GM19238 (cell line): ENCODE results near the gene NOCT.
A peak's percentile ranks its signal among the peaks of the same experiment; 100 is the strongest.
"Not testable (repeated sequence)": the region's sequence is repeated elsewhere in the genome, so short reads cannot be mapped to it uniquely, and the experiment has no call there.

Source experiments
- DNase-seq: peaks from one replicate; pipeline ENCODE4 v3.0.0; 2011; ENCODE audit warnings: low spot score; ENCODE audit not compliant: insufficient read length

NOCT gene

DNA sequence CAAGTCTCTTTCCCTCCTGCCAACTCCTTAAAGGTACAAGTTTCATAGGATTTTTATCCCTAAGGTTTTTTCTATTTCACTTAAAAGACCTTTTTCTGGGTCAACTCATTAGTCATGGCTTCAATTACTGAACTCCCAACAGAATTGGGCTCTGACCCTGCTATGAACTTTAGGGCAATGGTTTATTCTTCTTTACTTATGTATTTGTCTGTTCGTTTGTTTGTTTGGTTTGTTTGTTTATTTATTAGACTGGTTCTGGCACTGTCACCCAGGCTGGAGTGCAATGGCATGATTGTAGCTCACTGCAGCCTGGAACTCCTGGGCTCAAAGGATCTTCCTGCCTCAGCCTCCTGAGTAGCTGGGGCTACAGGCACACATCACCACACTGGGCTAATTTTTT is 5.9 kb upstream of the NOCT start:
- no peak for DNase-seq

DNA sequence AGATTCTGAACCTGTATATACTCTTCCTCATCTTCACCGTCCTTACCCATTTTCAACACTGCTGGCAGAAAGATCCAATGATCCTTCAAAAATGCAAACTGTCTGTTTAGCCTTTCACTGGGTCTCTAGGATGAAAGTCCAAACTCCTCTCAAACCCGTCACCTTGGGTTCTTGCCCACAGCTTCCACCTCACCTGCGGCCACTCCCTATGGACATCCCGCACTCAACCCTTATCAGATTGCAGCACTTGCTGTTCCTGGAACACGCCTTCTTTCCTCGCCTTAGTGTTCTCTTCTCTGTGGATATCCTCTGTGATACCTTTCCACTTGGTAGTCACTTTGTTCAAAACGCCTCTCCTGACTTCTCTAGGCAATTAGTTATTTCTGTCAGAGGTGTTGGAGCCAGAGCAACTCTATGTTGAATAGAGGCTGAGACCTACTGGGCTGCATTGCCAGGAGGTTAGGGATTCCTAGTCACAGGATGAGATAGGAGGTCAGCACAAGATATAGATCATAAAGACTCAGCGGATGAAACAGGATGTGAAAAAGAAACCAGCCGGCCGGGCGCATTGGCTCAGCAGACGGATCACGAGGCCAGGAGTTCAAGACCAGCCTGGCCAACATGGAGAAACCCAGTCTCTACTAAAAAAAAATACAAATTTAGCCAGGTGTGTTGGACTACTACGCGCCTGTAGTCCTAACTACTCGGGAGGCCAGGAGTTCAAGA is 4.2 kb upstream of the NOCT start:
- no peak for DNase-seq

DNA sequence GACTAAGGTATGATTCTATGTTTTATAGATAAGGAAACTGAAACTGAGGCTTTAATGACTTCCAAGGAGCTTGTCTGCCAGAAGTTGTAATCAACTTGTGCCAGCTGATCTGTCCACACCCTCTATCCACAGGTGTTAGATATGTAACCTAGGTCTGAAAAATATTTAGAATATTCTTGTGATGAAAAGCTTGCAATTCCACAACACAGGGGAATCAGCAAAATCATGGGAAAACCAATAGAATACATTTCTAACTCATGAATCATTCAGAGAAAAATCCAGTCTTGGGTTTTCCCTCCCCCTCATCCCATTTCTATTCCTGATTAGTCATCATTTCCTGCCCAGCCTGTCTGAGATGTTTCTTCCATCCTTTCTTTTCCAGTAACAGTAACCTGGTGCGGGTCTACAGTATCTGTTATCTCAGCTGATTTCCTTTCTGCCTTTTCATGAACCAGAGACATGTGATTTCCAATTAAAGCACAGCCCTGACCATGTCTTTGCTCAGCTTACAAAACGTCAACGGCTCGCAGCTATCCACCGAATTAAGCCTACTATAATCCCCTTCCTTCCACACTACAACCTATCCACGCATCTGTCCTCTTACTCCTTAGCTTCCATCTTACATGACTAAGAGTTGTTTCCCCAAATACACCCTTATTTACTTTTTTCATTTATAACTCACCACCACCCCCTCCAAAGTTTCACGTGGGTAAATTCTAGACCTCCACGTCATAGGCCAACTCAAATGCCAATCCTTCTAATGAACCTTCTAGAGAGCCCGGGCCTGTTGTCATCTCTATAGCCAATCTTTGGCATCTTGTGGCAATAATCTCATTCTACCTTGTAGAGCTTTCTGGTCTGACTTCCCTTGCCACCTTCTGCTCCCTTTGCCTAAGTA is 961 bp upstream of the NOCT start:
- no peak for DNase-seq

DNA sequence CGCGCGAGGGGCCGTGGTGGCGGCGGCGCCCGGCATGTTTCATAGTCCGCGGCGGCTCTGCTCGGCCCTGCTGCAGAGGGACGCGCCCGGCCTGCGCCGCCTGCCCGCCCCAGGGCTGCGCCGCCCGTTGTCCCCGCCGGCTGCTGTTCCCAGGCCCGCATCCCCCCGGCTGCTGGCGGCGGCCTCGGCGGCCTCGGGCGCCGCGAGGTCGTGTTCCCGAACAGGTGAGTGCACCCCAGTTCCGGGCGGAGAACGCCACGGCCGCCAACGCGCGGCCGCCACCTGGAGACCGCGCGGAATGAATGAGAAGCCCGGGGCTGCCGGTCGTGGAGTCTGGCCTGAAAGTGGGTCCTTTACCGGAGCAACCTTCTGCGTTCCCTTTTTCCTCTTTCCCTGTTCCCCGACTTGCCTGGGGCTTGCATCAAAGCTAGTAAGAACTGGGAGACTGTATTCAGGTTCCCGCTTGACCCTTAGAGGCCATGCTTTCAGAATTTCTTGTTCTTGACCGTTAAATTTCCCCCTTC is 429 bp downstream of the NOCT start:
- DNase-seq, result peak; percentile 45

DNA sequence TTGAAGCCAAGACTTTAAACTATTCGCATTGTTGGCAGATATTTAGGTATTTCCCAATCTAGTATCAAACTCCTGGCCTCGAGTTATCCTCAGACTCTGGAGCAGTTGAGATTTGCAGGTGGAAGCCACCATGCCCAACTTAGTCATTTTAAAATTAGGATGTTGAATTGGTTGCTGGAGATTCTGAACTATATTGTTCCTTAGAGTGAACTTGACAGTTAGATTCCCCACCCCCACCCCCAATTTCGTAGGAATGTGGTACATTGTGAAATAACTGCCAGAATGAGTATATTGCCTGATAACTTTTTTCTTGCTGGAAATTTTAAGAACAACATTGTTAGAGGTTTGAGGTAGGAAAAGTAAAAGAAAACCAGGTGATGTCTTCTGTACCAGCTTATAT is 2.3 kb downstream of the NOCT start:
- no peak for DNase-seq

DNA sequence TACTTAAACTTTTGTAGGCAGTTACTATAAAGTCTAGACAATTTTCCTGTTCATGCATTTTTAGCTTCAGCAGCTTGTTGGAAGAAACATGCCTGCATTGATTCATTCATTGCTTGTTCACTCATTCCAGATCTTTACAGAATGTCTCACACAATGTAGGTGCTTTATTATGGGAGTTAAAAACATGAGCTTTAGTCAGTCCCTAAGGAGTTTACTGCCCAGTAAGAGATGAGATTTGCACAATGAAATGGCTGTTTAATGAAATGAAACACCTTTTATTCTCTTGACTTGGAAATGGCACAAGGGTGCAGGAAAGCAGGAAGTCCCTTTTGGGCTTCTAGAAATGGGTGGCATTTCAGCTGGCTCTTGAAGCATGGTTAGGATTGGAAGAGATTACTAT is 2.9 kb downstream of the NOCT start:
- no peak for DNase-seq

DNA sequence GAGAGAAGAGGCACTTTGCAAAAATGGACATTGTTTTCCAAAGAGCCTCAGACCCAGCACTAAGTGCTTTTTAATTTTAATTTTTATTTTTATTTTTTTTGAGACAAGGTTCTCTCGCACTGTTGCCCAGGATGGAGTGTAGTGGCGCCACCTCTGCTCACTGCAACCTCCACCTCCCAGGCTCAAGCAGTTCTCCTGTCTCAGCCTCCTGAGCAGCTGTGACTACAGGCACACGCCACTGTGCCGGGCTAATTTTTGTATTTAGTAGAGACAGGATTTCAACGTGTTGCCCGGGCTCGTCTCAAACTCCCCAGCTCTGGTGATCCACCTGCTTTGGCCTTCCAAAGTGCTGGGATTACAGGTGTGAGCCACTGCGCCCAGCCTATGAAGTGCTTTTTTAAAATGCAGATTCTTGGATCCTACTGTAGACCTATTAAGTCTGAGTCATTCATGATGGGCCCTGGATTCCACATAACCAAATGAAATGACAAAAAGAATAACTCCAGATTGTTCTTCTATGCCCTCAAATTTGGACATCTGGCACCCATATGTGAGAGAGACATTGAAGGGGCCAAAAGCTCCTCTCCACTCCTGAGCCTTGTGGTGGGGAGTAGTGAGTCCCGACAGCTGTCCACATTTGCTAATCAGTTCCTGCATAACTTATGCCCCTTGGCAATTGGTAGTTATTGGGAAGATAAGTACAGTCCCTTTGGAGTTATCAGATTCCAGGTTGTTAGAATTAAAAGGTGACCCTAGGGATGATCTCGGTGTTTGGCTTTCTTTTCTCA is 3.6 kb downstream of the NOCT start:
- DNase-seq, result no peak

DNA sequence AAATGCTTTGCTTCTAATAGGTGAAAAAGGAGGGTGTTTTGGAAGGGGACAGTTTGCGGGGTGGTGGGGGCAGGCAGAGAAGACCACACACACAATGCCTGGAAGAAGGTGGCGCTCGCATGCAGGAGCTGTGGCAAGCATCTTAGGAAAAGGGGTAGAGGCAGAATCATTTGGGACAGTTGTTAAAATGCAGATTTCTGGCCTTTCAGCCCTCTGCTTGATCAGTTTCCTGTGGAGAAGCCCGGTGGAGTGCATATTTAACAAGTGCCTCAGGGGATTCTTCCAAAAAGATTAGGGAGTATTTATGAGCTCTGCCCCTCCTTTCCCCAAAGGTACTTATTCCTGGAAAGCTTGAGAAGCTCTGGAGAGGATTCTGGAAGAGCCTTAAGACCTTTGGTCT is 4.8 kb downstream of the NOCT start:
- no peak for DNase-seq

DNA sequence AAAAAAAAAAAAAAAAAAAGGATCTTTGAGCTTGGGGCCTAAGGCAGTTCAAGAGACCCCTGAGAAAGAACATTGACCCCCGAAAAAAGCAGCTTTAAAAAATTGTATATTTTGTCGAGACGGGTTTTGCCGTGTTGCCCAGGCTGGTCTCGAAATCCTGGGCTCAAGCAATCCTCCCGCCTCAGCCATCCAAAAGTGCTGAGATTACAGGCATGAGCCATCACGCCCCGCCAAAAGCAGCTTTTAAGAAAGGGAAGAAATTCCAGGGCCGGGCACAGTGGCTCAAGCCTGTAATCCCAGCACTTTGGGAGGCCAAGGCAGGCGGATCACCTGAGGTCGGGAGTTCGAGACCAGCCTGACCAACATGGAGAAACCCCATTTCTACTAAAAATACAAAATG is 5.5 kb downstream of the NOCT start:
- DNase-seq, result not testable (repeated sequence)

DNA sequence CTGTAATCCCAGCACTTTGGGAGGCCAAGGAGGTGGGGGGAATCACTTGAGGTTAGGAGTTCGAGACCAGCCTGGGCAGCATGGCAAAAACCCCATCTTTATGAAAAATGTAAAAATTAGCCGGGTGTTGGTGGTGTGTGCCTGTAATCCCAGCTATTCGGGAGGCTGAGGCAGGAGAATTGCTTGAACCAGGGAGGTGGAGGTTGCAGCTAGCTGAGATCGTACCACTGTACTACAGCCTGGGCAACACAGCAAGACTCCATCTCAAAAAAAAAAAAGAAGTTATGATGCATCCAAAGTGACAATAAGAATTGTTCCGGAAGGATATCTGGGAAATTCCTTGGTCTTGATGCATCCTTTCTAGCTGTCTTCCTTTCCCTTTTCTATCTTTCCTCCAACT is 7.3 kb downstream of the NOCT start:
- no peak for DNase-seq

DNA sequence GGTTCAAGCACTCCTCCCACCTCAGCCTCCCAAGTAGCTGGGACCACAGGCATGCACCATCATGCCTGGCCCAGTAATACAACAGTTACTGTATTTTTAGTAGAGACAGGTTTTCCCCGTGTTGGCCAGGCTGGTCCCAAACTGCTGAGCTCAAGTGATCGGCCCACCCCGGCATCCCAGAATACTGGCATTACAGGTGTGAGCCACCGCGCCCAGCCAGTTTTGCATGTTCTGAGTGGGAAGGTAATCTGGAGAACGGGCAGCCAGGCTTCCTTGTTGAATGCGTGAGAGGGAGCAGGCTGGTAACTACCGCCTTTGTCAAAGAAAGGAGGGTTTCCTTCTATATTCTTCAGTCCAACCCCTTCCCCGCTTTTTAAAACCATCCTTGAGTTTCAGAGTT is 9.1 kb downstream of the NOCT start:
- DNase-seq, result no peak

DNA sequence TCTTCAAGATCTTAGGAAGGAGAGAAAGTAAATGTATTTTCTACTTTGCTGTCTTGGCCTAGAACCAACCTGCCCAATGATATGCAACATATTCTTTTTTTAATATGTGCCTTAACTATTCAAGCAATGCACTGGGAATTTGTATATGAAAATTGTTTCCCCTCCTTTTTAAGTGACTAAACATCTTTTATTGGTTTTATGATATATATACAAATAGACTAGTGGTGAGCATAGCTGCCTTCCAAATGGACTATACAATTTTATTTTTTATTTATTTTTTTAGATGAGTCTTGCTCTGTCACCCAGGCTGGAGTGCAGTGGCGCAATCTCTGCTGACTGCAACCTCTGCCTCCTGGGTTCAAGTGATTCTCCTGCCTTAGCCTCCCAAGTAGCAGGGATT is 10.3 kb downstream of the NOCT start:
- no peak for DNase-seq

DNA sequence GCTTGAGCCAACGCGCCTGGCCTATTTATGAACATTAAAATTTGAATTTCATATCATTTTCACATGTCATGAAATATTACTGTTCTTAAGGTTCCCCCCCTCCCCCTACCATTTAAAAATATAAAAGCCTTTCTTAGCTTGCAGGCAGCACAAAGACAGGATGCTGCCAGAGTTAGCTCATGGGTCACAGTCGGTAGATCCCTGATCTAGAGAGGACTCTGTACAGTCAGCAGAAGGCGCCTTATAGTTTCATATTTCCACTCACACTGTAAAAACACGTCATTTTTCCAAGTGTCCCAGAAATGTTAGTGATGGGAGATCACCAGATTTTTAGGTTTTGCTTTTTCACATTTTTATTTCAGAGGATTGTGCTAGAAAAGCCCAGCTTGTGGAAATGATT is 12.2 kb downstream of the NOCT start:
- no peak for DNase-seq

DNA sequence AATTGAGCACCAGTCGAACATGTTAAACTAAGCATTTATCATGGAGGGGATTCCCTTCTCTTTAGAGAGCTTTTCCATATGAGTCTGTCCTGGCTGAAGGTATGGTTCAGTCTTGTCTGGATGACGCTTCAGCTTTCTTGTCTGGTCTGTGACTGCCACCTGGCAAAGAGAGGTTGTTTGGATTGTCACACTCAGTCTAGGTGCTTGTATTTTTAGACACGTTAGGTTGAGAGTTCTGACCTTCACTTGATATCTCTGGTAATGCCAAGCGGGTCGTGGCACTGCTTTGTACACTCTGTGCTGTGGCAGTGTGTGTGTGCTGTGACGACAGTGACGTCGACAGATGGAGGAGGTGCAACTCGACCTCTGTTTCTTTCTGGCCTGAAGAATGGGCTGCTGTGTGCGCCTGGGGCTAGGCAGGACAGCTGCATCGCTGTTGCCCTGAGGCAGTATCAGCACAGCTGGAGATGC is 12.6 kb downstream of the NOCT start:
- no peak for DNase-seq

DNA sequence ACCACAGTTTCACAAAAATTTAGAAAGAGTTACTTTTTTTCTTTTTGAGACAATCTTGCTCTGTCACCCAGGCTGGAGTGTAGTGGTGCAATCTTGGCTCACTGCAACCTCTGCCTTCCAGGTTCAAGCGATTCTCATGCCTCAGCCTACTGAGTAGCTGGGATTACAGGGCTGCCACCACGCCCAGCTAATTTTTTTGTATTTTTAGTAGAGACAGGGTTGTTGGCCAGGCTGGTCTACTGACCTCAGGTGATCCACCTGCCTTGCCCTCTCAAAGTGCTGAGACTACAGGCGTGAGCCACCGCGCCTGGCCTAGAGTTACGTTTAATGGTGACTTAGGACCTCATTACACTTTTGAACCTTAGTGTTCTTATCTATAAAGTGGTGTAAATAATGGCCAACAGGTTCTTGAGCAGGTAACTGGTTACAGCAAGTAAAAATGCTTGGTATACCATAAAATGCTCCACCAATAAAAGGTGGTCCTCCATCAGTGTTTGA is 14.3 kb downstream of the NOCT start:
- not testable (repeated sequence) for DNase-seq

DNA sequence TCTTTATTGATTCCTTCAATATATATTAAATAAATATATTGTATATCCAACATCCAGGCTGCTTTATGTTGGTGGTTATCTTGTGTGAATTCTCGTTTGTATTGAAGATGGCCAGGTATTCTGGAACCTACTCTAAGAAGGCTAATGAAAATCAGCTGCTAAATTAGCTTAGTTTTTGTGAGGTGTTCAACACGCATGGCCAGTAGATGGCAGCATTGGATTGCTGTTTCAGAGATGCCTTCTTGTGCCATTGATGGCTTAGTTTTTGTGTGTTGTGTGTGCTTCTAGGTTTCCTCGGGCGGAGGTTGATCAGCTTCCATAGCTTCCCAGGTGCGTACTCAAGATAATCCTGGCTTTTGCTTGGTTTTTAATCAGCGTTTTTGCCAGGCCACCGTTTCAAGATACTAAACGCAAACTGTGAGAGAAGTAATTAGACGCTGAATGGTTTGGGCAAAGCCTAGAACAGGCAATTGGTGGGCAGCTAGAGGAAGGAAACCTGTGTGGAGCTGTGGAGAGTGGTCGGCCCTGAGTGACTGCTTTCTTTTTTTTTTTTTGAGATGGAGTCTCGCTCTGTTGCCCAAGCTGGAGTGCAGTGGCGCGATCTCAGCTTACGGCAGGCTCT is 15.1 kb downstream of the NOCT start:
- DNase-seq, result peak; percentile 59

DNA sequence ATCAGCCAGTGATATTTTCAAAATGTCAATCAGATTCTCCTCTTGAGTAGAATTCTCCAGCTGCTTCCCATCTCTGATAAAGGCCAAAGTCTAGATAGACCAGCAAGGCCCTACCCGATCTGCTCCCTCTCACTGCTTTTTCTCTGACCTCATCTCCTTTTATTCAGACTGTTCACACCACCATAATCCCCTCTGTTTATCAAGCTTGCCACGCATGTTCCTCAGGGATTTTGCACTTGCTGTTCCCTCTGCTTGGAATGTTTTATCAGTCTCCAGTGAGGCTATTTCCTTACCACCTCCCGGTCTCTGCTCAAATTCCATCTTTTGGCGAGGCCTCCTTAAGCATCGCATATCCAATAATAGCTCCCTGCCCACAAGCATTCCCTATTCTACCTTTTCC is 20.1 kb downstream of the NOCT start:
- no peak for DNase-seq

DNA sequence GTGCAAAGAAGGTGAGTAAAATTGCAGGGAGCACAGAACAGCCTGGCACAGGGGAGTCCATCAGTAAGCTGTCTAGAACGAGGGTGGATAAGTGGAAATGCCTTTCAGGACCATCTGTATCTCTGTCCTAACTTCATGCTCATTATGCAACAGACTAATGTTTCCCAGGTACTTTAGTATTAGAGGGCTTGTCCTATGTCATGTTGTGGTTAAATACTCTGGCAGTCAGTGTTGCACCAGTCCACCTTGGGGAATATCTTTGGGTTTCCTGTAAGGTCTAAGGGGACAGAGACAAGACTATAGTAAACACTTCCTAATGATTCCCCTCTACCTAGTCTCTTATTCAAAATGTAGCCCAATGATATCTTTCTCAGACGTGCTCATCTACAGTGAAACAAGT is 21.3 kb downstream of the NOCT start:
- DNase-seq, result no peak

DNA sequence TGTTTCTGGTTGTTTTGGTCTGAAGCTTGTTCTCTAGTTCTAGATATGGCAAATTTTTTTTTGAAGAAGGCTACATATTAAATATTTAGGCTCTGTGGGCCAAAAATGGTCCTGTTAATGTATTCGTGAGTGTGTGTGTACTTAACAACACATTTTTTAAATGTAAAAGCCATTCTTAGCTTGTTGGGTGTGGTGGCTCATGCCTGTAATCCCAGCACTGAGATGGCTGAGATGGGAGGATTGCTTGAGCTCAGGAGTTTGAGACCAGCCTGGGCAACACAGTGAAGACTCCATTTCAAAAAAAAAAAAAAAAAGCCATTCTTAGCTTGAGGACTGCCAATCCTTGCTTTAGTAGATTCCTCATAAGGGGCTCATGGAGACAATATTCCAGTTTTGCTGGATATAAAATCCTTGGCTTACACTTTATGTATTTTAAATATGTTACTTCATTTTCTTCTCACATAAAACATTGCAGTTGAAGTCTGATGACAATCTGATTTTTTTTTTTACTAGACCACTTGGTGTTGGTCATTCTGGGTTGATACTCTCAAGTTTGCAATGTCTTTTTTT is 23.4 kb downstream of the NOCT start:
- no peak for DNase-seq

DNA sequence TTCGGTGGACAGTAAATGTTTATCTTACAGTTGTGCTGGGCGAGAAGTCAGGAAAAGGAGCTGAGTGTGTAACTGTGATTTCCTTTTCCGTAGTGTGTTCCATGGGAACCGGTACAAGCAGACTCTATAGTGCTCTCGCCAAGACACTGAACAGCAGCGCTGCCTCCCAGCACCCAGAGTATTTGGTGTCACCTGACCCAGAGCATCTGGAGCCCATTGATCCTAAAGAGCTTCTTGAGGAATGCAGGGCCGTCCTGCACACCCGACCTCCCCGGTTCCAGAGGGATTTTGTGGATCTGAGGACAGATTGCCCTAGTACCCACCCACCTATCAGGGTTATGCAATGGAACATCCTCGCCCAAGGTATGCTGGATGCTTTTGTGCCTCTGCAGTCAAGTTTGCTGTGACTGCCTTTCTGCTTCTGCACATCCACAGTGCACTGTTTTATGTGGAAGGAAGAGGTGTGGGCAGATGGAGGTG is 27.4 kb downstream of the NOCT start:
- no peak for DNase-seq

DNA sequence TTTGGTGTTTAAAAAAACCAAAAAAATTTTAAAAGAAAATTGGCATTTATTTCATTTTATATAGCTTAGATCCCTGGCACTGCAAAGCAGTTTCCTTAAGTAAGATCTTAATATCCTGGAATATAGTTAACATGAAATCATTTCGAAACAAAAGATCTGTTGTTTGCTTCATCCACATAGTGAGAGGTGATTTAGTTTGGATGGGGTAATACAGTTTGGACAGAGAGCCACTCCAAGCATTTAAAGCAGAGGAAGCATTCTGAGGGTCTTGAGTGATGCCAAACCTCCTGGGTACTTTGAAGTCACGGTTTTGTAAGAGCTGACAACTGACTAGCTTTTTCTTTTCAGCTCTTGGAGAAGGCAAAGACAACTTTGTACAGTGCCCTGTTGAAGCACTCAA is 28.7 kb downstream of the NOCT start:
- no peak for DNase-seq
